Colonic mucosa (tissue), 2 donors: ENCODE results near the gene ZNF785. TPM values are rescaled to one million over a fixed set of nuclear protein-coding genes. Genes with fewer than 3 reads are reported as not detected.

Experiments used
- total RNA-seq, 2 donors: library from RNA; stranded (reverse); fragmentation: NEBNext Ultra II Directional in 1 of 2; extraction: Animal tissue kit (Norgen Biotek cat#: 25700) in 1 of 2; gene quantifications; one replicate each; pipeline ENCODE4 v1.2.1, GENCODE V29; 2021
- donor health status: DM: no; HTN: no; CAD: no.
- donor health status: DM: no; HTN: no; CAD: no.

Gene ZNF785
- total RNA-seq, 2 donors from 2014 or later: 12.7 to 13.3 TPM

Other genes with a start within 250 kb of the ZNF785 start
- gene CD2BP2, start 230.4 kb downstream of the ZNF785 start, total RNA-seq: 10 to 100 TPM; 44.8 to 76.1 TPM
- gene TBC1D10B, start 215.2 kb downstream of the ZNF785 start, total RNA-seq: 10 to 100 TPM; 45.0 to 62.3 TPM
- 1 to 10 TPM; 1.1 to 2.2 TPM for gene MYL11, start 210.9 kb downstream of the ZNF785 start, total RNA-seq
- 1 to 10 TPM; 4.3 to 4.5 TPM for gene SEPTIN1, start 203.1 kb downstream of the ZNF785 start, total RNA-seq
- gene ZNF48, start 190.3 kb downstream of the ZNF785 start, total RNA-seq: 1 to 10 TPM; 6.5 to 6.8 TPM
- gene ZNF771, start 178.1 kb downstream of the ZNF785 start, total RNA-seq: 1 to 10 TPM; 3.5 to 6.5 TPM
- 100 to 1,000 TPM in 1 of 2 donors, 10 to 100 TPM in 1; 80.9 to 153 TPM for gene DCTPP1, start 155.7 kb downstream of the ZNF785 start, total RNA-seq
- 100 to 1,000 TPM in 1 of 2 donors, 10 to 100 TPM in 1; 93.3 to 156 TPM for gene SEPHS2, start 139.8 kb downstream of the ZNF785 start, total RNA-seq
- gene ITGAL, start 113.0 kb downstream of the ZNF785 start, total RNA-seq: 1 to 10 TPM; 3.4 to 4.8 TPM
- 10 to 100 TPM; 58.6 to 63.2 TPM for gene ZNF768, start 59.1 kb downstream of the ZNF785 start, total RNA-seq
- gene ZNF747, start 50.8 kb downstream of the ZNF785 start, total RNA-seq: 10 to 100 TPM in 1 of 2 donors, 1 to 10 TPM in 1; 8.7 to 11.9 TPM
- 10 to 100 TPM in 1 of 2 donors, 1 to 10 TPM in 1; 9.0 to 11.1 TPM for gene ZNF764, start 27.3 kb downstream of the ZNF785 start, total RNA-seq
- gene ZNF688, start 14.0 kb downstream of the ZNF785 start, total RNA-seq: 10 to 100 TPM; 13.1 to 14.3 TPM
- 1 to 10 TPM; 6.8 to 7.0 TPM for gene ZNF689, start 24.7 kb upstream of the ZNF785 start, total RNA-seq
- 10 to 100 TPM; 37.0 to 70.3 TPM for gene PRR14, start 65.3 kb upstream of the ZNF785 start, total RNA-seq
- gene FBRS, start 72.7 kb upstream of the ZNF785 start, total RNA-seq: 10 to 100 TPM; 65.1 to 74.2 TPM
- gene SRCAP, start 113.5 kb upstream of the ZNF785 start, total RNA-seq: 10 to 100 TPM; 44.0 to 79.3 TPM
- 10 to 100 TPM; 33.6 to 47.8 TPM for gene PHKG2, start 162.7 kb upstream of the ZNF785 start, total RNA-seq
- 10 to 100 TPM in 1 of 2 donors, 1 to 10 TPM in 1; 8.6 to 12.7 TPM for gene CFAP119, start 176.4 kb upstream of the ZNF785 start, total RNA-seq
- gene RNF40, start 176.6 kb upstream of the ZNF785 start, total RNA-seq: 100 to 1,000 TPM in 1 of 2 donors, 10 to 100 TPM in 1; 94.6 to 117 TPM
- gene ZNF629, start 201.5 kb upstream of the ZNF785 start, total RNA-seq: 10 to 100 TPM; 11.8 to 15.2 TPM